Measurements from ENCODE around the gene TCEAL5.
"Not testable (repeated sequence)": the region's sequence is repeated elsewhere in the genome, so short reads cannot be mapped to it uniquely, and the experiment has no call there.

The TCEAL5 gene, protein sequence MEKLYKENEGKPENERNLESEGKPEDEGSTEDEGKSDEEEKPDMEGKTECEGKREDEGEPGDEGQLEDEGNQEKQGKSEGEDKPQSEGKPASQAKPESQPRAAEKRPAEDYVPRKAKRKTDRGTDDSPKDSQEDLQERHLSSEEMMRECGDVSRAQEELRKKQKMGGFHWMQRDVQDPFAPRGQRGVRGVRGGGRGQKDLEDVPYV

DNA sequence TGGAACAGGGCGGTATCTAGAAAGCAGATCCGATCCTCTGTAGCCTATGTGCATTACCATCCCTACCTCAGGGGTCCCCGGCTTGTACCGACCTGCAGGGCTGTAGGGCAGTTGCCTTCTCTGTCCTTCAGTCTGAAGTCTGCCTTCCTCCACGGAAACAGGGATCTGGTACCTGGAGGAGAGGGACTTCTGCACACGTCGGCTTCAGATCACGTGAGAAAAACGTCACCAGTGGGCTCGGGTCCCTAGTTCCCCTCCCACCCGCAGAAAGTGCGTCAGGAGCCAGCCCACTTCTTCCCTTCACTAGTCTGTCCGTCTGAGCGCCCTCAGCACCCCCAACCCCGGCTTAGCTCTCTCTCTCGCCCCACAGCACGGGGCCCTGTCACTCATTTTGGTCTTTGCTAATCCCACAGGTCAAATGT is at the start of gene TCEAL5:
TSS of gene TCEAL5 (minus strand) at position 170 of the 422 bp plus-strand sequence. CDS start 2,187 bp downstream, outside the sequence.
- no peak for DNase-seq

DNA sequence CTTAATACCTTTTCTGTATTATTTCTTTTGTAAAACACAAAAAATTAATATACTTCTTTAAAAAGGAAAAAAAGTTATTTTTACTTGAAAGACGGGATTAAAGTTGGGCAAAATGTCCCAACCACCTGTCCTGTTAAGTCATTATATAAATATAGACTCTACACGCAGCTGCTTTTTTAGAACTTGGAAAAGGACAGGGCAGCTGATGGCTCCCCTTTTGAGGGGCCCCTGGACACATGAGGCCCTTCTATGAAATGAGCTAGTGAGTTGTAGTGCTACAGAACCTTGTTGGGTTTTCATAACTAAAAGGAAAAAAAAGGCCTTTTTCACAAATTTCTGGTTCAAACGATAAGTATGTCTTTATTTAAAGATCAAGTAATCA is 34.8 kb upstream of the TCEAL5 start:
- no peak for DNase-seq

DNA sequence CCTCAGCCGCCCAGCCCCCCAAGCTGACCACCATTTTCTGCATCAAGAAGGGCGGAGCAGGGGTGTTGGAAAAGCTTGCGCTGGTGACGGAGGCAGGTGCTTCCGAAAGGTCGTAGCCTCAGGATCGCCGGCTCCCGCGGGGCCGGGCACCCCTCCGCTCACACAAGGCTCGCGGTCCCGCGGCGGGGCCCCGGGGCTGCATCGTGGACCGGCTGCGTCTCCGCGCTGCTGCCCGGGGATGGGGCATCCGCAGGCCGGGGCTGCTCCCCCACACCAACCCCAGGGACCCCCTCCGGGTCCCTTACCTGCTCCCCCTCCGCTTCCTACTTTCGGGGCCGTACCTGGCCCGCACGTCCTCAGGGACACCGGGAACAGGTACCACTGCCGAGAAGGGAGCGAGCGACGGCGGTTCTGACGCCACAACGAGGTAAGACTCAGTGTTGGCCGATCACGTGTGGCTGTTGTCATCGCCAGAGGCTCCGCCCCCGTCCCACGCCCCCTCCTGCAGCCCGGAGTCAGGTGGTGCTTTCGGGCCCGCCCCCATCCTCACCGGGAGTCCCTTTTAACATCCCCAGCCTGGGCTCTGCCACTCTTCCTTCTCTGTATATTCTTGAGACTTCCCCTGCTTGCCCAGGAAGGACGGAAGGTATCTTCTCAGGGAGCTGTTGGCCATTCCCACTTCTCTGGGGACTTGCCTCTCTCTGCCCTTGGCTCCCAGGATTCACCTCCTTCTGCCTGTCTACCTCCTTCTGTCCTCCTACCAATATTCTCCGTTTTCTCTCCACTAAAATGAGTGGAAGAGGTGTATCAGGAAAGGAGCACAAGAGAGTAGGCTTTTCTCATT is 34.2 kb upstream of the TCEAL5 start, which contains the start of gene BEX2:
TSS of gene BEX2 (minus strand) at position 436 of the 844 bp plus-strand sequence. CDS start 1,014 bp downstream, outside the sequence.
- peak; percentile 89 for DNase-seq

DNA sequence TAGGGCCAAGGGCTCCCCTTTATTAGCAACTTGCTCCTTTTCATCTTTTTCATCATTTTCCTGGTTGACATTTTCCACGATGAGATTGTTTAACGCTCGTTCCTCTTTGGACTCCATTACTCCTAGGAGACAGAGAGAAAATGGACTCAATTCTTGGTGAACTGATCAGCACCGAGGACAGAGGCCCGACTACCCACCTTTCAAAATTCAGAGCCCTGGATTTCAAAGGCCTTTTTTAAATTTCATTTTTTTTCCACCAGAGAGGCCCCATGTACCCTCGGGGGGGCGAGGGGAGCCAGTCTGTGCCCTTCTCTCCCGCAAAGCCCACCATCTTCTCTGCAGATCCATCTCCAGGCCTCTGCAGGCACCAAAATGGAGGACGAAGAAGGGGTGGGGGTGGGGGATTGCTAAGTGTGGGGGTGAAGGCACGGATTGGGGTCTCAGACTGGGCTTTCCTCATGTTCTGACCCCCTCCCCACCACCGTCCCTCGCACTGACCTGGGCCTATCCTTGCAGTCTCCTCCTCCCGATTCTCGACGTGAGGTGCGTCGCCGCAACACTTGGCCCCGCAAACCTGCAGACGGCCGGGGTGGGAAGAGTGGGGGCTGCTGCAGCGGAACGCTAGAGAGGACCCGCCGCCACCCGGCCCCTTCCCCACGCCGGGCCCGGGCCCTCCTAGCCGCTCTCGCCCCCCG is 33.5 kb upstream of the TCEAL5 start:
- peak; percentile 3 for DNase-seq

DNA sequence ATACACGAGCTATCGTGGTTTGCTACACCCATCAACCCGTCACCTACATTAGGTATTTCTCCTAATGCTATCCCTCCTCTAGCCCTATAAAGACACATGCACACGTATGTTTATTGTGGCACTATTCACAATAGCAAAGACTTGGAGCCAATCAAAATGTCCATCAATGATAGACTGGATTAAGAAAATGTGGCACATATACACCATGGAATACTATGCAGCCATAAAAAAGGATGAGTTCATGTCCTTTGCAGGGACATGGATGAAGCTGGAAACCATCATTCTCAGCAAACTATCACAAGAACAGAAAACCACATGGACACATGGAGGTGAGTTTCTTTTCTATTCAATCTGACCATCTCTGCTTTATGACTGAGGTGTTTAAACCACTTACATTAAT is 29.1 kb upstream of the TCEAL5 start:
- not testable (repeated sequence) for DNase-seq

DNA sequence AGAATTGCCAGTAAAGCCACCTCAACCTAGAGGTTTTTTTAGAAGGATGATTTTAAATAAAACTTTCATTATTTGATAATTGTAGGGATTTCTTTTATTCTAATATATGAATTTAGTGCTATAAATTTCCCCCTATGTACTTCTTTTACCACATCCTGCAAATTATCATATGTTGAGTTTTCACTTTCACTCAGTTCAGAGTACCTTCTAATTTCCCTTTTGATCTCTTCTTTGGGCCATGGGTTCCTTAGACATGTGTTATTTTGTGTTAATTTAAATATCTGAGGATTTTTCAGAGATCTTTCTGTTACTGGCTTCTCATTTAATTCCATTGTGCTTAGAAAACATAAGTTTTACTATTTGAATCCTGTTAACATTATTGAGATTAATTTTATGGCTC is 28.2 kb upstream of the TCEAL5 start:
- DNase-seq, result no peak

DNA sequence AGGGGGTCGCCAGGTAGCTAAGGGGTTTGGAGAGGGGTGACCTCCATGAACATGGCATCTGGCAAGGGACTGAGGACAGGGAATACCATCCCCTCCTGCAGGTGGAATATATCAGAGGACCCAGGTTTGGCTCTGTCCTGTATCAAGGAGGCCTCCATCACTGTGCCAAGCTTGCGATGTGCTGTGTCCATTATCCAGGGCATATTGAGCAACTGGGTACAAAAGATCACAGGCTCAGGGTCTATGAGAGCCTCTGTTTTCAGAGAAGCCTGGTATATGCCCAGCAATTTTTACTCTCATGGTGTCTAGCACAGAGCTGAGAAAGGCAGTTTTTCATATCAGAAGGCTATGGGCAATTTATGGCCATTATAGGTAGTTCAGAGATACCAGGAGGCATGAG is 16.6 kb upstream of the TCEAL5 start:
- DNase-seq, result no peak

DNA sequence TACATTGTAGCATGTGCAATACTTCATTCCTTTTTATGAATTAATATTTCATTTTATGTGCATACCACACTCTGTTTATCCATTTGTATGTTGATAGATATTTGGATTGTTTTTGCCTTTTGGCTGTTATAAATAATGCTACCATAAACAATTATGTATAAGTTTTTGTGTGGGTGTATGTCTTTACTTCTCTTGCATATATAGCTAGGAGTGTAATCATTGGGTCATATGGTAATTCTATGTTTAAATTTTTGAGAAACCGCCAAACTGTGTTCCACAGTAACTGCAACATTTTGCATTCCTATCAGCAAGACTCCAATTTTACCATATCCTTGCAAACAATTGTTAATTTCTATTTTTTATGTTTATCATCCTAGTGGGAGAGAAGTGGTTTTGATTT is 3.1 kb upstream of the TCEAL5 start:
- DNase-seq, result no peak

DNA sequence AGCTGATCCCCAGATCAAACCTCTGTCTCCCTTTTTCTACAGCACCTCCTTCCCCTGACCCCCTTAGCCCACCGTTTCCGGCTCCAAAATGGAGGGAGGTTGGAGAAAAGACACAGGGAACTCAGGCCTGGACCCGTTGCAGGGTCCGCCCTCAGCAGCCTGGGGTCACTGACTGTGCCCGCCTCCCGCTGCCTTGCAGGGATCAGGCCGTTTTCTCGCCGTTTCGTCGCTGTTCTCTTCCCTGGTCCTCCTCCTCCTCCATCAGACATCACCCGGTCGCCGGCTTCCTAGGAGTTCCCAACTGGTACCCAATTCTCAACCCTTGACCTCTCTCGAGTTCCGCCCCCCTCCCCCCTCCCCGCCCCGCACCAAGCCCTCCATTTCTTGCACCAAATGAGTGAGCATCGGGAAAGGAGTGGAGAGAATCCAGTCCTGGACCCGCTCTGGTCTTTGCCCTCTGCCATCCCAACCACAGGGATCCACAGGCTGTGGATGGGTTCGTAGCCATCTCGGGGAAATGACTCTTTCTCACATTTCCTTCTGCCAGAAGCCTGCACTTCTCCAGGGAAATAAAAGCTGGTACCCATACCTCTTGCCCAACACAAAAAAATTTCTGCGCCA is 493 bp downstream of the TCEAL5 start:
- no peak for DNase-seq

DNA sequence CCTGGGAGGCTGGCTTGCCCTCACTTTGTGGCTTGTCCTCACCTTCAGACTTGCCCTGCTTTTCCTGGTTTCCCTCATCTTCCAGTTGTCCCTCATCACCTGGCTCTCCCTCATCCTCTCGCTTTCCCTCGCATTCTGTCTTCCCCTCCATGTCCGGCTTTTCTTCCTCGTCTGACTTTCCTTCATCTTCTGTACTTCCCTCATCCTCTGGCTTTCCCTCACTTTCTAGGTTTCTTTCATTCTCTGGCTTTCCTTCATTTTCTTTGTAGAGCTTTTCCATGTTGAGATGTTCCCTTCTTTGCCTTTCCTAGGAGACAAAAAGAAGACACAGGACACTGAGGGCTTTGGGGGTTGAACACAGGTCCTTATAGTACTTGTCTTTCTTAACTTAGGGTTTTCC is 2.3 kb downstream of the TCEAL5 start:
- no peak for DNase-seq

DNA sequence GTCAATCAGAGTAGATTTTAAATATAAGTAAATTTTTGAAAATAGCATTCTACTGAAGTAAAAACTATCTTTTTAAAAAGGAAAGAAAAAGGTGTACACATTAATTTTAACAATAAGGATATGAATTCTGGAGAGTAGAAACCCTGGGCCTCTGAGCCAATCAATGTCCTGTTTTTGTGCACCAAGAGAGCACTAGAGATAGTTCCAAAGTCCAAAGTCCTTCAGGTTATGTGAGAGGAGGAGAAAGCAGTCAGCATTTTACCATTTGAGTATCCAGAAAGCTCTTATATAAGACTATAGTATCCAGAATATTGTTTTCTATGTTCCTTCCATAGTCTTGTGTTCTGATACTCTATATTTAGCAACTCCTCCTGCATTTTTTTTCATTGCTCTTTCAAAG is 18.3 kb downstream of the TCEAL5 start:
- no peak for DNase-seq

DNA sequence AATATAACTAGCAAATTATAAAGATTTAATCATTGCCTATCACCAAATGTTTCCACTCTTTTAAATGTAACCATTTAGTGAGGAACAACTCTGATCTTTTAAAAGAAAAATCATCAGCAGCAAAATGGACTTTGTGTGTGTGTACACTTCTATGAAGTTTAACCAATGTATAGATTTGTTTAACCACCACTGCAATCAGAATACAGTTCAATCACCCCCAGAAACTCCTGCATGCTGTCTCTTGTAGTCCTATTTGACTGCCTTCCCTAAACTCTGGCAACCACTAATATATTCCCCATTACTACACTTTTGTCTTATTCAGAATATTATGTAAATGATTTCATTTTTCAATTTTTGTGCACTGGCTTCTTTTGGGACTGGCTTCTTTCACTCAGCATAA is 19.9 kb downstream of the TCEAL5 start:
- no peak for DNase-seq

DNA sequence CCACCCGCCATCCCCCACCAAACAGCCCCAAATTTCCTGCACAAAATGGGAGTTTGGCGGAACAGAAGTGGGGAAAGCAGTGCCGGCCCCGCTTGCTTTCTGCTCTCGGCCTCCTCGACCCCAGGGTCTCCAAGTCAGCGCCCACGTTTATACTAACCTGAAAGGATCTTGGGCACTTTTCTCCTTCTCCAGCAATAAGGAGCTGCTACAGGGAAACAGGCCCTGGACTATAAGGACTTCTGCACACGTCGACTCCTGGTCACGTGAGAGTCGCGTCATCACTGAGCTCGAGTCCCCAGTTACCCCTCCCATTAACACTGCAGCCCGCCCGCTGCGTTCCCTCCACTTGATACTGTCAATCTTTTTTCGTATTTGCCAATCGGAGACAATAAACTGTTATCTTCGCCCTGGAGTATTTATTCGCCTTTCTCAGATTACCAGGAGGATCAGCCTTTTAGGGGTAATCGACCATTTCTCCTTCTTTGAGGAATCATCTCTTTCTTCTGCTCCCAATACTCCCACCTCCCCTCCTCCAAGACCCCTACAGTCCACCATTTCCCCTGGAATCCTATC is 21.5 kb downstream of the TCEAL5 start, which contains the start of gene TCEAL8:
TSS of gene TCEAL8 (minus strand) at position 235 of the 573 bp plus-strand sequence. CDS start 1,176 bp downstream, outside the sequence.
- DNase-seq, result peak; percentile 73

DNA sequence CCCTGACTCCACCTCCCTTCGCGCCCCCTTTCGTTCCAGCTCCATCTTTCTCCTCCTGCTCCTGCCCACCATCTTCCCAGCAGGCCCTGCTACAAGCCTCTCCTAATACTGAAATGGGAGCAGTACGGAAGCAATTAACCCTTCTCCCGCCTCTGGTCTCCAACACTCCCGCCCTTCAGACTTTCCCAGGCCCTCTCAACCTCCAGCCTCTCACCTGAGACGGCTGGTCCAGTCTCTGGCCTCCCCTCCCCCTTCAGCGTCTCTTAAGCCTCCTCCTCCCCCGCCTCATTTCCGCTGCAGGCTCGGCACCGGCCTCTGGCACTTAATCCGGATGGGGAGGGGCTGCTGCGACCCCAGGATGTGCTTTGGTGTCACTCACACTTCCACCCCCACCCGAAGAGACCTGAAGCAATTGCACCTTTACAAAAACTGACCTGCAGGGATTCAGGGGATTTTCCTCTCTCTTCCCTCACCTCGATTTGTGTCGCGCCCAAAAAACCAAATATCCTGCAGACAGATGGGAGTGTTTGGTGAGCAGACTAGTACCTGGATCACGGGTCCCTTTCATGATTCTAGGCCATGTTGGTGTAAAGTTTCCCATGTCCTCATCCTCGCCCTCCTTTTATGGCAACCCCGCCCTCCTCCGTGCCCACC is 22.3 kb downstream of the TCEAL5 start:
- DNase-seq, result peak; percentile 51

DNA sequence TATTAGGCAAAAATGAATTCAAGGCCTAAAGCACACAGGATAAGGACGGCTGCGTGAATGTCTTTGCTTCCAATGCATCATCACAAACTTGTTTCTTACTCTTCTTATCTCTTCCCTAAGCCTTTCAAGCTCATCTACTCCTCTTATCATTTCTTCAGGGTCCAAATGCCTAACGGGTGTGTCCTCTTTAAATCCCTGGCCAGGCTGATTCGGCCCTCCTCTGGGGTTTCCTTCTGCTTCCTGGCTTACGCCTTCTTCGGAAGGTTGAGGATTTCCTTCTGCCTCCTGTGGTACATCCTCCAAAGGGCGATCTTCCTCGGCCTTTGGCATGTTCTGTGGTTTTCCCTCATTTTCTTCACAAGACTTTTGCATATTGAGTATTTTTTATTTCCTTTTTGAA is 22.9 kb downstream of the TCEAL5 start:
- no peak for DNase-seq

DNA sequence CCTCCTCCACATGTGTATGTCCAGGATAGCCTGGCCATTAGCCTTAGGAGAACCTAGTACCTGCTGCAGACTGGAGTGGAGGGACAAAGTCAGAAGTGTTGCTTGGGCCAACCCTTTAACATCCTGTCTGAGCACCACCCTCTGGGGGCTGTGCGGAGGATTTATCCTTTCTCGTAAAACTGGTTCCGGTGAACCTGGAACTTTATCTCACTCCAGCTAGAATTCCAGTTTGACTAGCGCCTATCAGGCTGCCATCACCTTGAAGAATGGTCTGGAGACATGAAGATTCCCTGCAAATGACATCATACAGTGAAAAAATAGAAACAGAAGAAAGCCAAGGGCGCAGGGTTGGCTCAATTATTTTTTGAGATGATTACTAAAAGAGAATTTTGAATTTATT is 25.6 kb downstream of the TCEAL5 start:
- no peak for DNase-seq

DNA sequence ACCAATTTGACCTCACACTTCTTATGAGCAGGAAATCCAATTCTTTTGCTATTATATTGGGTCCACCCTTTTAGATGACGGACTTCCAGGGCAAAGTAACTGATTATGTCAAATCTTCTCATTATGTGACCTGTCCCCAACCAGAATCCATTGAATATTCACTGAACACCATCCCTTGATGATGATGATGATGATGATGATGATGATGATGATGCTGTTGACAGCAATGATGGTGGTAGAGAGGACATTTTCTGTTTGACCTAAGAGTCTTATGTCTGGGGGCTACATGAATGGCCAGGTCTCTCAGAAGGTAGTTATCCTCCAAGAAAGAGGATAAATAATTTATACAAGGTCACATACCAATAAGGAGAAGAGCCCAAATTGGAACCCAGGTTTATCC is 26.7 kb downstream of the TCEAL5 start:
- no peak for DNase-seq

DNA sequence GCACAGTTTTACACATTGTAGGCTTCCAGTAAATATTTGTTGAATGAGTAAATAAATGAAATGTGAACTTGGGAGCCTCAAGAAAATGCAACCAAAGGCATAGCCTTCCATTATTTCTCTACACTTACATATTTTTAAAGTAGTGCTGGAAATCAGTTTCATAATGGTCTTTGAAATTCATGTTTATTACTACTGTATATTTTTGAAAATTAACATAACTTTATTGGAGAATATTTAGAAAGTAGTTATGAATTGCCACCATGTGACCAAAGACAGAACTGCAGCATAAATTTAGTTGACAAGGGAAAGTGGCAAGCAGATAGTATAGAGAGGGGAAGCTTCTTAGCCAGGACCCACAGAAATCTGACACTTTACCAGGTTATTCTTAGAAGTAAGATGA is 28.0 kb downstream of the TCEAL5 start:
- no peak for DNase-seq

DNA sequence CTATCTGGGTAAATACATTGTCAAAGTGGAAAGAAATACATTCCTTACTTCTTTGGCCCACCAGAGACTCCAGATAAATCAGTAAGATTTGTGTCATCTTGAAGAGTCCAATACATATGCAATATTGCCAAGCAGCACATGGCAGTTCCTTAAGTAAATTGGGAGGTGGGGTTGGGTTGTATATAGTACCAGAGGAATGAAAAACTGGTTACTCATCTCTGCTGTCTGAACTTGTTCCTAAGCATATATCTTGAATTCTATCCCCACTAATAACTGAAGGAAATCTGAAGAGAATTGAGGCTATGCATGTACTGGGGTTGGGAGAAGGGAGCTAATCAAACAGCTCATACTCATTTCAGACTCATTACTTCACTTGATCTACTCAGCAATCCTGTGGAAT is 36.4 kb downstream of the TCEAL5 start:
- DNase-seq, result no peak

DNA sequence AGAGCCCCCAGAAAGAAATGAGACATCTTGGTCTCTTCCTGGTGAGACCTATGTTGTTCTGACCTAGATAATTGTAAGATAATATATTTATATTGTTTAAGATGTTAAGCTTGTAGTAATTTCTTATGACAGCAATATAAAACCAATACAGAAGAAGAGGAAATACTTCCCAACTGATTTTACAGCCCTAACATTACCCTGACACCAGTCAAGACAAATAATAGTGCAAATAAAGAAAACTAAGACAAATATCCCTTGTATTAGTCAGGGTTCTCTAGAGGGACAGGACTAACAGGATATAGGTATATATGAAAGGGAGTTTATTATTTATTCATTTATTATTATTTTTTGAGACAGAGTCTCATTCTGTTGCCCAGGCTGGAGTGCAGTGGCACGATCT is 40.3 kb downstream of the TCEAL5 start:
- no peak for DNase-seq

DNA sequence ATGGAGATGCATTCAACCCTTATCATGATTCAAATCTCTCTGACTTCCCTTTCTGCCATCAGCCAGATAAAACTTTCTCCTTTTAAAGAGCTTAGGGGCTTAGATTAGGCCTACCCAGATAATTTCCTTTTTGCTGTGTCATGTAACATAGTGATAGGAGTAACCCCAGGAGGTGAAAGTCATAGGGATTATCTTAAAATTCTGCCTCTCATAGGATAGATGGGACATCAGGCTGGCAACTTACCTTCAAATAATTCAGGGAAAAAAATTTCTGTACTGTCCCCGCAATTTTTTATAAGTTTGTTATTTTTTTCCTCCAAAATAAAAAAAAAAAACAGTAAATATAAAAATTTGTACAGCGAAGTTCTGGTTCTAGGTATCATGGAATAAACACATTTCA is 40.9 kb downstream of the TCEAL5 start:
- not testable (repeated sequence) for DNase-seq

DNA sequence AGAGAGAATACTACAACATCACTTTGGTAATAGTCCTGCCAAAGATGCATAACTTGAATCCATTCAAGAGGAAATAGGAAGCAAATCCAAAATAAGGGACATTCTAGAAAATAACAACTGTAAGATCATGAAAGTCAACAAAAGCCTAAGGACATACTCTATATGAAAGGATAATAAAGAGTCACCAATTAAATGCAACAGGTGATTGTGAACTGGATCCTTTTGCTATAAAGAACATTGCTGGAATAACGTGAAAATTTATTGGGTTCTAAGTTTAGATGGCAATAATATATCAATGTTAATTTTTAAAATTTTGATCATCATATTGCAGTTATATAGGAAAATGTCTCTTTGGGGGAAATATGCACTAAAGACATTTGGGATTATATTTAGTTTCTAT is 41.7 kb downstream of the TCEAL5 start:
- DNase-seq, result no peak

Data from activated CD4-positive, alpha-beta T cell treated with anti-CD3 and anti-CD28 coated beads for 48 hours (primary cell).